CD4-positive, alpha-beta T cell treated with Interleukin-1 beta for 1 hour (primary cell): ENCODE results near the gene STK32B.
"Not testable (repeated sequence)": the region's sequence is repeated elsewhere in the genome, so short reads cannot be mapped to it uniquely, and the experiment has no call there.

Experiments
- DNase-seq, 2 donors: peaks; one replicate each; pipeline ENCODE4 v3.0.0-alpha.2; 2020 to 2022

Gene STK32B

GRCh38 chr4:5278213-5278612 is 226.9 kb downstream of the STK32B start:
- DNase-seq: no peak

- not testable (repeated sequence) for DNase-seq
Observed at GRCh38 chr4:5280069-5280468, 228.8 kb downstream of the STK32B start.

GRCh38 chr4:5280828-5281227 is 229.5 kb downstream of the STK32B start:
- DNase-seq: no peak

GRCh38 chr4:5283837-5284236 is 232.6 kb downstream of the STK32B start:
- no peak for DNase-seq

- no peak for DNase-seq
Observed at GRCh38 chr4:5284517-5284916, 233.2 kb downstream of the STK32B start.

- no peak for DNase-seq
Observed at GRCh38 chr4:5292101-5292500, 240.8 kb downstream of the STK32B start.

- DNase-seq: not testable (repeated sequence)
Observed at GRCh38 chr4:5298000-5298787, 246.9 kb downstream of the STK32B start.

GRCh38 chr4:5300283-5300682 is 249.0 kb downstream of the STK32B start:
- DNase-seq: no peak

GRCh38 chr4:5307928-5308327 is 256.6 kb downstream of the STK32B start:
- no peak for DNase-seq

GRCh38 chr4:5322321-5322720 is 271.0 kb downstream of the STK32B start:
- DNase-seq: no peak

GRCh38 chr4:5330339-5330989 is 279.2 kb downstream of the STK32B start:
- DNase-seq: no peak

GRCh38 chr4:5337731-5338130 is 286.5 kb downstream of the STK32B start:
- no peak for DNase-seq

GRCh38 chr4:5338531-5338930 is 287.3 kb downstream of the STK32B start:
- DNase-seq: no peak

GRCh38 chr4:5340991-5341451 is 289.7 kb downstream of the STK32B start:
- no peak for DNase-seq

- no peak for DNase-seq
Observed at GRCh38 chr4:5341526-5341925, 290.2 kb downstream of the STK32B start.

GRCh38 chr4:5355846-5356245 is 304.6 kb downstream of the STK32B start:
- DNase-seq: no peak

- no peak for DNase-seq
Observed at GRCh38 chr4:5357870-5358269, 306.6 kb downstream of the STK32B start.

GRCh38 chr4:5361968-5362367 is 310.7 kb downstream of the STK32B start:
- DNase-seq: no peak

GRCh38 chr4:5364406-5364805 is 313.1 kb downstream of the STK32B start:
- no peak for DNase-seq

- no peak for DNase-seq
Observed at GRCh38 chr4:5365071-5366008, 314.1 kb downstream of the STK32B start.

- DNase-seq: no peak
Observed at GRCh38 chr4:5366009-5366386, 314.7 kb downstream of the STK32B start.

- no peak for DNase-seq
Observed at GRCh38 chr4:5366421-5366820, 315.1 kb downstream of the STK32B start.

GRCh38 chr4:5368426-5368825 is 317.1 kb downstream of the STK32B start:
- no peak for DNase-seq
